ENCODE data around the gene KIF13A. TPM values are rescaled to one million over a fixed set of nuclear protein-coding genes. Genes with fewer than 3 reads are reported as not detected.

KIF13A gene
- total RNA-seq, 4 donors from 2014 or later, result 32.1 to 58.2 (median 56.5) TPM

DNA sequence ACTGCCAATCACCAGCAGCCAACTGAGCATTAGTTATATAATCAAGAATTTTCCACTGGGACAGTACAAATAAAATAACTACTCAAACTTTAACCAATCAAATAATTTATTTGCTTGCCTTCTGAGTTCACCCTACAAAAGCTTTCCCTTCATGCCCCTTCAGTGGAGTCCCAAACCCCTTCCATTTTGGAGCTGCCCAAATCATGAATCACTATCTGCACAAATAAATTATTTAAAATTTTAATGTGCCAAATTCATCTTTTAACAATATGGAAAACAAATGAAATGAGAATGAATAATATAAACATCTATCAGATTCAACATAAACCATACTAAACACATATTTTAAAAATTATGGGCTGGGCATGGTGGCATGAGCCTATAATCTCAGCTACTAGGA, 85.9 kb downstream of the KIF13A start:
- TF ChIP-seq, protein P1, sequence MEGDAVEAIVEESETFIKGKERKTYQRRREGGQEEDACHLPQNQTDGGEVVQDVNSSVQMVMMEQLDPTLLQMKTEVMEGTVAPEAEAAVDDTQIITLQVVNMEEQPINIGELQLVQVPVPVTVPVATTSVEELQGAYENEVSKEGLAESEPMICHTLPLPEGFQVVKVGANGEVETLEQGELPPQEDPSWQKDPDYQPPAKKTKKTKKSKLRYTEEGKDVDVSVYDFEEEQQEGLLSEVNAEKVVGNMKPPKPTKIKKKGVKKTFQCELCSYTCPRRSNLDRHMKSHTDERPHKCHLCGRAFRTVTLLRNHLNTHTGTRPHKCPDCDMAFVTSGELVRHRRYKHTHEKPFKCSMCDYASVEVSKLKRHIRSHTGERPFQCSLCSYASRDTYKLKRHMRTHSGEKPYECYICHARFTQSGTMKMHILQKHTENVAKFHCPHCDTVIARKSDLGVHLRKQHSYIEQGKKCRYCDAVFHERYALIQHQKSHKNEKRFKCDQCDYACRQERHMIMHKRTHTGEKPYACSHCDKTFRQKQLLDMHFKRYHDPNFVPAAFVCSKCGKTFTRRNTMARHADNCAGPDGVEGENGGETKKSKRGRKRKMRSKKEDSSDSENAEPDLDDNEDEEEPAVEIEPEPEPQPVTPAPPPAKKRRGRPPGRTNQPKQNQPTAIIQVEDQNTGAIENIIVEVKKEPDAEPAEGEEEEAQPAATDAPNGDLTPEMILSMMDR (IDR thresholded peaks at IDR 0.05; ENCODE audit: low read depth), result no peak

DNA sequence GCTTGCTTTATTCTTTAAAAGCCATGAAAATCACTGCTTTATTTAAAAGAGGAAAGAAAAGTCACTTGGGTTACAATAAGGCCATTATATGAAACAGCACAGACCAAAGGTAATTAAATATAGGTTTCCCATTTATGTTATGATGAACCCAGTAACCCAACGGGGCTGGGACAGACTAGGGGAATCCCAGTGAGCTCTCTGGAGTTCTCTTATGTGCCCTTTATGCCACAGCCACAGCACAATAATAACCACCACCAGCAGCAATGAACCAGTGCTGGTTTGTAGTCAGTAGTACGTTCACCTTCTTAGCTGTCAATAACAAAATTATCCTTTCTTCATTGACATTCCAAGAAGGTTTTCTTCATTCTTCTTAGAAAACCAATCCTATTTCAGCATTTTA, 87.4 kb downstream of the KIF13A start:
- TF ChIP-seq, protein P1 (IDR thresholded peaks at IDR 0.05; ENCODE audit: low read depth), result no peak

DNA sequence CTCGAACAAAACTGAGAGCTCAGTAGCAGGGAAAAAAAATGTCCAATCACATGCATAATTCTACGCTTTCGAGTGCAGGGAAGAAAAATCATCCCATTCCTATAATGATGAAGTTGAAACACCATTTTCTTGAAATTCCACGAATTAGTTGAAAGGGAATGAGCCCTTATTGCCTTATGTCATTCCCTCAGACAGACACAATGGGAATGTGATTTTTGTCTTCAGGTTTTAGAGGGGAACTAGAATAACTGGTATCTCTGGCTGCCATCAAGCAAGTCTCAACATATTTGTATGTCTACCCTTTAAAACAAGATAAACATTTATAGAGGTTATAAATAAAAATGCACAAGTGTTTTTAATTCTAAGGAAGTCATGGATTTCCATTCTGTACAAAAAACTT, 87.9 kb downstream of the KIF13A start:
- TF ChIP-seq, protein P1 (IDR thresholded peaks at IDR 0.05; ENCODE audit: low read depth), result no peak

GRCh38 chr6:17897681-17898080, 89.8 kb downstream of the KIF13A start:
- TF ChIP-seq, protein P1 (IDR thresholded peaks at IDR 0.05; ENCODE audit: low read depth), result no peak

GRCh38 chr6:17894905-17895304, 92.5 kb downstream of the KIF13A start:
- TF ChIP-seq, protein P1 (IDR thresholded peaks at IDR 0.05; ENCODE audit: low read depth), result no peak

- TF ChIP-seq, protein P1 (IDR thresholded peaks at IDR 0.05; ENCODE audit: low read depth), result no peak
Measured at GRCh38 chr6:17894191-17894590, 93.2 kb downstream of the KIF13A start.

- TF ChIP-seq, protein P1 (IDR thresholded peaks at IDR 0.05; ENCODE audit: low read depth), result no peak
Measured at GRCh38 chr6:17892097-17892686, 95.2 kb downstream of the KIF13A start.

Data from subcutaneous adipose tissue (tissue), 4 donors.